ENCODE results near the gene MACROH2A1. TPM values are rescaled to one million over a fixed set of nuclear protein-coding genes. Genes with fewer than 3 reads are reported as not detected.

The MACROH2A1 gene
- total RNA-seq: 101 TPM

- peak; percentile 69 for DNase-seq
Measured at GRCh38 chr5:135398855-135399793, at the start of gene MACROH2A1. TSS of gene MACROH2A1 (minus strand) at chr5:135399231. CDS start at chr5:135389093, 10,138 bp downstream.

GRCh38 chr5:135448071-135448739 is 49.2 kb upstream of the MACROH2A1 start:
- DNase-seq: no peak

GRCh38 chr5:135447298-135447929 is 48.4 kb upstream of the MACROH2A1 start, which contains the start of gene DCANP1:
TSS of gene DCANP1 (minus strand) at chr5:135447348. CDS start at chr5:135447108, 240 bp downstream.
- no peak for DNase-seq

- no peak for DNase-seq
Measured at GRCh38 chr5:135446615-135447014, 47.6 kb upstream of the MACROH2A1 start.

- no peak for DNase-seq
Measured at GRCh38 chr5:135446206-135446605, 47.2 kb upstream of the MACROH2A1 start.

- DNase-seq: no peak
Measured at GRCh38 chr5:135445306-135445985, 46.4 kb upstream of the MACROH2A1 start.

- DNase-seq: no peak
Measured at GRCh38 chr5:135444881-135445280, 45.9 kb upstream of the MACROH2A1 start.

- no peak for DNase-seq
Measured at GRCh38 chr5:135444360-135444759, 45.3 kb upstream of the MACROH2A1 start.

- no peak for DNase-seq
Measured at GRCh38 chr5:135443161-135443960, 44.3 kb upstream of the MACROH2A1 start.

- no peak for DNase-seq
Measured at GRCh38 chr5:135442431-135443160, 43.6 kb upstream of the MACROH2A1 start.

GRCh38 chr5:135441919-135442318 is 42.9 kb upstream of the MACROH2A1 start:
- DNase-seq: no peak

- DNase-seq: no peak
Measured at GRCh38 chr5:135441350-135441831, 42.4 kb upstream of the MACROH2A1 start.

- no peak for DNase-seq
Measured at GRCh38 chr5:135440916-135441315, 41.9 kb upstream of the MACROH2A1 start.

GRCh38 chr5:135439231-135440205 is 40.5 kb upstream of the MACROH2A1 start:
- DNase-seq: no peak

- no peak for DNase-seq
Measured at GRCh38 chr5:135438636-135439221, 39.7 kb upstream of the MACROH2A1 start.

GRCh38 chr5:135437796-135438560 is 38.9 kb upstream of the MACROH2A1 start:
- no peak for DNase-seq

- DNase-seq: no peak
Measured at GRCh38 chr5:135437422-135437795, 38.4 kb upstream of the MACROH2A1 start.

- DNase-seq: no peak
Measured at GRCh38 chr5:135436951-135437418, 38.0 kb upstream of the MACROH2A1 start.
